GM12891 (cell line): Measurements from ENCODE around the gene MARK1.

Experiments
- DNase-seq: peaks from one replicate; pipeline ENCODE4 v3.0.0; 2011; ENCODE audit warnings: low spot score; ENCODE audit not compliant: insufficient read length
- FAIRE-seq: peaks from 2 replicates; lab custom pipeline; 2011; peaks lifted over from hg19 to GRCh38; lab: Jason Lieb, UNC
- PAX5 ChIP-seq: IDR thresholded peaks from 2 replicates; pipeline ENCODE4 v1.6.1; 2011; ENCODE audit warnings: low read length, moderate library complexity, mild to moderate bottlenecking; ENCODE audit not compliant: insufficient read depth, severe bottlenecking
- POLR2A ChIP-seq: IDR thresholded peaks from 2 replicates; pipeline ENCODE4 v1.6.1; 2011; ENCODE audit warnings: low read depth, low read length, control low read depth
- POLR2AphosphoS5 ChIP-seq: IDR thresholded peaks from 2 replicates; pipeline ENCODE4 v1.6.1; 2011; ENCODE audit warnings: low read depth, low read length, control low read depth
- POU2F2 ChIP-seq: IDR thresholded peaks from 2 replicates; pipeline ENCODE4 v1.6.1; 2011; ENCODE audit warnings: low read depth, mild to moderate bottlenecking, control low read depth, low read length, moderate library complexity
- SPI1 ChIP-seq: IDR thresholded peaks from 2 replicates; pipeline ENCODE4 v1.6.1; 2011; ENCODE audit warnings: low read depth, low read length, control low read depth
- TAF1 ChIP-seq: IDR thresholded peaks from 2 replicates; pipeline ENCODE4 v1.6.1; 2011; ENCODE audit warnings: low read depth, low read length, control low read depth

MARK1 gene

DNA sequence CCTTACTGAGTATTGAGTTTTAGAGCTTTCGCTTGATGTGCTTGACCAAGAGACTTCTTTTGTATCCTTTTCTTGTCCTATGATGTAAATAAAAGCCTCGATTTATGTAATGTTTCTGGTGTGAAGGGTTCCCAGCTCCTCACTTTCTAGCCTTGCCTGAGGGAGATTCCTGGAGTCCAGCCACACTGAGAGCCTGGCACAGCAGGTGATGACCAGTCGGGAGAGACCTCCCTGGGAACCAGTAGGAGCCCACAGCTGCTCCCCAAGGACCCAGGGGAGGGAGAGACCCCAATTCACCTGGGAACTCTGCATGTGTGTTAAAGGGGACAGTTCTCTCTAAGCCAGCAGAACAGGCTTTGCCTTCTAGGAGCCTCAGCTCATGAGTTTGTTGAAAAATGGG is 171.1 kb downstream of the MARK1 start:
- no peak for TF ChIP-seq TAF1
- TF ChIP-seq POU2F2: no peak
- TF ChIP-seq POLR2A: no peak
- no peak for TF ChIP-seq SPI1
- no peak for TF ChIP-seq POLR2AphosphoS5
- no peak for TF ChIP-seq PAX5
- FAIRE-seq: no peak
- no peak for DNase-seq

DNA sequence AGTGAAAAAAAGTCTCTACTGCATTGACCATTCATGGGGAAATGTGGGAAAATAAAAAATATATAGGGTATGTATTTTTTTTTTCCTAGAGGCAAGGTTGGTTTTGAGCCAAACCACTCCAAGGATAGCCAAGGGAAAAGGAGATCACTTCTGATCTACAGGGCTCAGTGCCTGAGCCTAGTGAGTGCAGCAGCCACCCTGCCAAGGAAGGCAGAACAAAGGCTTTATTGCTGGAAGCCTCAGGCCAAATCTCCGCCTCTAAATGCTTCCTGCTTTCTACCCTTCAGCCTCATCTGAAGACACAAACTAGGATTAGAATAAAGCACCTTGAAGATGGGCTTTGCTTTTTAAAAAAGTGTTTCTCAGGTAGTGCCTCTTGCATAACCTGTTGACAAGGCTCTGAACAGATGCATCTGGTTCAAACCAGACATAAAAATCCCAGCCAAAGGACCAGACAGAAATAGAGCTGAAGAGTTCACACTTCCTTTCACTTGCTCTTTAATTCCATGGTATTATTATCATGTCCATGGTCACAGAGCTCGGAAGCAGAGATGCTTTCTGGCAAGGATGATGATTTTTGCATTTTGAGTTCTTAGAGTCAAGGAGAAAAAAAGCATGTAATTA is 172.7 kb downstream of the MARK1 start:
- FAIRE-seq: no peak
- TF ChIP-seq POLR2AphosphoS5 (no peak), POLR2A (no peak), PAX5 (no peak), TAF1 (no peak), SPI1 (no peak), POU2F2 (no peak)
- no peak for DNase-seq

DNA sequence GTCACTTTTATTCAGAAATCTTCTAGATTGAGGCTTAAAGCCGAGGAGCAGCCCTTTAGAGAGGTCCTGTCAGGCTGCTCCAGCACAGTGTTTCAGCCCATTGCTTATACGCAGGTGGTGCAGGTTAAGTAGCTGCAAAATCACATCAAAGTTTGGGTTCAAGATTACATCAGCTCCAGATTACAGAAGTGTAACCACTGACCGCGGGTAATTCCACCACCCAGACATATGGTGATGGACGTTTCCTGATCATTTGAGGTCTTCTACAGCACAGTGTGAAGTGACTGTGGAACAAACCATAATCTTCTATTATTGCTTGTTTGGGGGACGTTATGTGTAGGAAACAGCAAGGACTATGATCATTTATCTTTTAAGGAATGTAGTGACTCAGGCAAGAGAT is 174.0 kb downstream of the MARK1 start:
- TF ChIP-seq POLR2A (no peak), PAX5 (no peak), POU2F2 (no peak), POLR2AphosphoS5 (no peak), SPI1 (no peak), TAF1 (no peak)

DNA sequence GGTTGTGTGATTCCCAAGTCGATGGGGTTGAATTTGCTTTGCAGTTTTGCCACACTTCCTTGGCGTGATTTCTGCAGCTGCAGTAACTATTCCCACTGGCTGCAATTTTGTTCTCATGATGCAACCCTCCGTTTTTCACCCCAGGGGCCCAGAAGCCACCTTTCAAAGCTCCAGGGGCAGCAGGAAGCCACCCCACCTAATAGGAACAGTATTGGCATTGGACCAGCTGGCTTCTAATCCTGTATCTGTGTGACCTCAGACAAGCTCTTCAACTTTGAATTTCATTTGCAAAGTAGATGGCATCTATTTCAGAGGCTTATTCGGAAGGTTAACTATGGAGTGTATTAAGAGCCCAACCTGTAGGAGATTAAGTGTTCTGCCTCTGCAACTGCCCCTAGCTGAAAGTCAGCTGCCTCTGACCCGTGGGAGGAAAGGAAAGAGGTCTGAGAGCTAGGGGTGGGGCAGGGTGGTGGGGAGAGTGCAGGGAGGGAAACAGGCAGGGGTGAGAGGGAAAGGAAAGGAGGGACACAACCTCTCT is 174.9 kb downstream of the MARK1 start:
- DNase-seq (no peak), FAIRE-seq (no peak)
- TF ChIP-seq POU2F2: no peak
- TF ChIP-seq POLR2AphosphoS5: no peak
- TF ChIP-seq TAF1: no peak
- no peak for TF ChIP-seq SPI1
- TF ChIP-seq POLR2A: no peak

More for the DNA sequence above, 174.0 kb downstream of the MARK1 start:
- FAIRE-seq (no peak), DNase-seq (no peak)

DNA sequence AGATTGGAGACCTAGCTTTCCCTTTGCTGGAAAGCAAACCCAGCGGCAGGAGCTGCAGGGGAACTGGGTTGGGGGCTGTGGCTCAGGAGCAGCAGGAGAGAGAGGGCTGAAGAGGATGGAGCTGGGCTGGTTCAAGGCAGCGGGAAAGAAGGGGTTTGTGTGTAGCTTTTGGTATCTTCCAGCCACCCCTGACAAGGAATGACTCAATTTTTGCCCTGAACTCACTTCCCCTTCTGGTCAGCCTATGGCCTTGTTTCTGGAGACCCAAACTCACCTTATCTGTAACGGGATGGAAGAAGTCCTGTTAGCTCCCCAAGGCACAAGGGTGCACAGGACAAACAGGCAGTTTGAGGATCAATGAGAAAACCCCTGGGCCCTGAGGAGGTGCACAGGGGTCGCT is 175.4 kb downstream of the MARK1 start:
- FAIRE-seq (no peak), DNase-seq (no peak)
- peak; percentile 42 for TF ChIP-seq SPI1
- no peak for TF ChIP-seq POU2F2

DNA sequence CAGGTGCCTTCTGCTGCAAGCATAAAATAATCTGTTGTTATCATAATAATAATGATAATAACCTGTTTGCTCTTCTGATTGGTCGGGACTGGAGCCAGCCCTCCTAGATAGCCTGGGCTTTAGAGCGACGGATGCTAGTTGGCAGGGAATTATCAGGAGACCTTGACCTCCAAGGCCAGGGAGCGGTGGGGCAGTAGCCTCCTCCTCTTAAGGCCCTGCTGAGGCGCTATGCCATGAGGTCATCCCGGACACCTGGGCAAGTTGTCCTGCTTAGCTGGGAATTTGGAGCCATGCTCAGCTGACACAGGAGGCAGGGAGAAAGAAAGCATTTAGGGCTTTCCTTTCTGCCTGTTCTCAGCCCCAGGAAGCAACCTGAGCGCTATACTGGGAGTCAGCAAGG is 177.8 kb downstream of the MARK1 start:
- no peak for FAIRE-seq

DNA sequence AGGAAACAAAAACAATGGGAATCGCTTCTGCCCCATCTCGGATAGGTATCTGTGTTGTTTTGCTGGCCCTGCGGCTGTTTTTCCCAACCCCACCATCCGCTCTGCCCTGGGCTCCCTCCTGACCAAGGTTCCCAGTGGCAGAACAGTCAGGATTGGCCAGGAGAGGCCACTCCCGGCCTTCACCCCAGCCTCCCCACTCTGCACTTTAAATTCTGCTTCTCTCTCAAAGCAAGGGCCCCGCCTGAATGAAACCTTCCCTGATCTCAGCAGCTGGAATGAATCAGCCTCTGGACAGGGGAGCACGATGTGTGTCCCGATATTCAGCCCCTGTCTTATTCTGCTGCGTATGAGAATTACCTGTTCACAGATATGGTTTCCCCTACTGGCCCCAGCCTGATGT is 178.5 kb downstream of the MARK1 start:
- DNase-seq (no peak), FAIRE-seq (no peak)
- no peak for TF ChIP-seq PAX5
- no peak for TF ChIP-seq POU2F2
- no peak for TF ChIP-seq SPI1

More for the DNA sequence above, 177.8 kb downstream of the MARK1 start:
- DNase-seq: no peak
- TF ChIP-seq POU2F2 (no peak), POLR2A (no peak), SPI1 (no peak), TAF1 (no peak), PAX5 (no peak), POLR2AphosphoS5 (no peak)

DNA sequence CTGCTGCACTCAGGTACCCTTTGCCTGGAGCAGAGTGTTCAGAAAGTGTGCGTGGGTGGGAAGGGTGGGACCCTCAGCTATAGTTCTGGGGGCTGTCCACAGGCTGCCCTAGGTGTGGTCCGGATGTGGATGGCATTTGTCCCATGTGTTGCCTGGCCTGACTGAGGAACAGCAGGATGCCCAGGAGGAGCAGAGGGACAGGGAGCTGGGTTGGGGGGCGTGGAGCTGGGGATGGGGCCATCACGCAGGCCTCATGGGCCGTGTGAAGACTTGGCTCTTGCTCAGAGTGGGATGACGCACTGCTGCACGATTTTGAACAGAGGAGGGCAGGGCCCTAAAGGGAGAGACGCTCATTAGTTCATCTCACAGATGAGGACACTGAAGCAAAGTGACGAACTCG is 179.2 kb downstream of the MARK1 start:
- DNase-seq (no peak), FAIRE-seq (no peak)
- TF ChIP-seq POU2F2 (no peak), SPI1 (no peak), POLR2A (no peak), PAX5 (no peak), POLR2AphosphoS5 (no peak), TAF1 (no peak)

DNA sequence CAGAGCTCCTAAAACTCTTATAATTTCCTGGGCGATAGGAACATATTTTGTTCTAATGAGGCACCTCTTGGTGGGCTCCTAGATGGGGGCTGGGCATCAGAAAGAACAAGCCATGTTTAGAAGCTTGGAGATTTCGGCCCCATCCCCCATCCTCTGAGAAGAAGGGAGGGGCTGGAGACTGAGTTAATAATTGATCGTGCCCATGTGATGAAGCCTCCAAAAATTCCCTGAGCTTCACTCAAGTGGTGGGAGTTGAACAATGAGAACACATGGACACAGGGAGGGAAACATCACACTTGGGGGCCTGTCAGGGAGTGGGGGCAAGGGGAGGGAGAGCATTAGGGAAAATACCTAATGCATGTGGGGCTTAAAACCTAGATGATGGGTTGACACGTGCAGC is 180.3 kb downstream of the MARK1 start:
- FAIRE-seq (no peak), DNase-seq (no peak)
- TF ChIP-seq SPI1 (no peak), POU2F2 (no peak), POLR2AphosphoS5 (no peak), POLR2A (no peak), PAX5 (no peak)

DNA sequence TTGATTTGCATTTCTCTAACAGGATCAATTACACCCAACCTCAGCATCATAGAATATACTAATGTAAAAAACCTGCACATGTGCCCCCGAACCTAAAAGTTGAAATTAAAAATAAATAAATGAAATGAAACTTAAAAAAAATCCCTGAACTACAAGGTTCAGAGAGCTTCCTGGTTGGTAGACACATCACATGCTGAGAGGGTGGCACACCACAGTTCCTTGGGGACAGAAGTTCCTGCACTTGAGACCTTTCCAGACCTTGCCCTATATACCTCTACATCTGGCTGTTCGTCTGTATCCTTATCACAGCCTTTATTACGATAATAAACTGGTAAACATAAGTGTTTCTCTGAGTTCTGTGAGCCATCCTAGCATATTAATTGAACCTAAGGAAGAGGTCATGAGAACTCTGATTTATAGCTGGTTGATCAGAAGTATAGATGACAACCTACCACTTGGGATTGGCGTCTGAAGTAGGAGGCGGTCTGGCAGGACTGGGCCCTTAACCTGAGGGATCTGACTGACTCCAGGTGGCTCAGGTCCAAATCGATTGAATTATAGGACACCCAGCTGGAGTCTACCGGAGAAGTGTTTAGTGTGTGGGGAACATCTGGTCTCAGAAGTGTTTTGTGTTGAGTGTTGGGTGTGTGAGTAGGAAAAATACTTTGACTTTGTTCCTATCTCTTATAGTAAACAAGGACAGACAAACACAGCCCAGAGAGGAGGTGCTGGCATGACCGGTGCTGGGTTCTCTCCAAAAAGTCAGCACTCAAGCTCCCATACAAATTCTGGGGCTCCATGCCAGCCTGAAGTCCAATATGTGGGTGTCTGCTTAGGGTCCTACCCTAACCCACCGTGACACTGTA is 181.2 kb downstream of the MARK1 start:
- DNase-seq (no peak), FAIRE-seq (no peak)
- TF ChIP-seq TAF1: no peak
- no peak for TF ChIP-seq POLR2AphosphoS5
- no peak for TF ChIP-seq SPI1
- no peak for TF ChIP-seq PAX5
- no peak for TF ChIP-seq POLR2A
- TF ChIP-seq POU2F2: no peak

DNA sequence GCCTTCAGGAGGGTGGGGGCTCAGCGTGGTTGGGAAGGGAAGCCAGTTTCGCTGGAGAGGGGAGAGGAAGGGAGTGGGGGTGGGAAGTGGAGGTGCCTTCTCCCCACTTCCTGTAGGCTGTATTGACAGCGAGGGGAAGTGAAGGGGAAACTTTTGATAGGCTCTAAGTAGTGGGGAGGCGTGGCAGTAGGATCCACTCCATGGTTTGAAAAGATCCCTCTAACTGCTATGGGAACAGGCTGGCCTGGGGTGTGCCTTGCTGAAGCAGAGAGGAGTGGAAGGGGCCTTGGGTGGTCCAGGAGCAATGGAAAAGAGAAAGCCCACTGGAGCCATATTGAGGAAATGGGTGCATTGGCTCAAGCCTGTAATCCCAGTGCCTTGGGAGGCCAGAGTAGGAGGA is 182.4 kb downstream of the MARK1 start:
- TF ChIP-seq SPI1 (no peak), POLR2A (no peak), POLR2AphosphoS5 (no peak), TAF1 (no peak), POU2F2 (no peak), PAX5 (no peak)
- FAIRE-seq (no peak), DNase-seq (no peak)
